ENCODE results near the gene TMC8. TPM values are rescaled to one million over a fixed set of nuclear protein-coding genes. Genes with fewer than 3 reads are reported as not detected.
A peak's percentile ranks its signal among the peaks of the same experiment; 100 is the strongest.

Gene TMC8
- total RNA-seq, 2 donors from 2014 or later = 5.3 to 5.4 TPM

- H3K36me3 ChIP-seq = peaks cover 5% of the 10 kb centered on the region
- peak overlapping the region; percentile 5 for H3K4me3 ChIP-seq
- peak overlapping the region; percentile 92 for H3K27ac ChIP-seq
- no peaks in the 10 kb centered on the region for H3K27me3 ChIP-seq
- no peak for TF ChIP-seq CTCF (IDR thresholded peaks at IDR 0.05)
- intact Hi-C loops (cut with DNase I) = loop anchor here (5.0 kb wide), 1 partner anchor 46 kb away; no protein-coding TSS in a partner anchor
- no peak for DNase-seq
- H3K4me1 ChIP-seq = peaks cover 16% of the 10 kb centered on the region
- H3K9me3 ChIP-seq = no peaks in the 10 kb centered on the region
- peak overlapping the region in 1 of 2 donors; percentile 41 for H3K9ac ChIP-seq (ENCODE audit: low read depth in 2 of 2, low read length in 2 of 2)
Observed at GRCh38 chr17:78125976-78126894, 4.3 kb upstream of the TMC8 start.

- intact Hi-C loops (cut with DNase I) = loop anchor here (5.0 kb wide), 1 partner anchor 45 kb away; no protein-coding TSS in a partner anchor
- Histone ChIP-seq H3K27ac (peak overlapping the region; percentile 92), H3K4me1 (peaks cover 20% of the 10 kb centered on the region), H3K9me3 (no peaks in the 10 kb centered on the region), H3K27me3 (no peaks in the 10 kb centered on the region), H3K9ac (ENCODE audit: low read depth in 2 of 2, low read length in 2 of 2) (peak overlapping the region; percentile 78 to 89), H3K4me3 (peak overlapping the region; percentile 93), H3K36me3 (peaks cover 3% of the 10 kb centered on the region)
- TF ChIP-seq CTCF (IDR thresholded peaks at IDR 0.05) = no peak
- no peak for DNase-seq
Observed at GRCh38 chr17:78126895-78127238, 3.7 kb upstream of the TMC8 start.

DNA sequence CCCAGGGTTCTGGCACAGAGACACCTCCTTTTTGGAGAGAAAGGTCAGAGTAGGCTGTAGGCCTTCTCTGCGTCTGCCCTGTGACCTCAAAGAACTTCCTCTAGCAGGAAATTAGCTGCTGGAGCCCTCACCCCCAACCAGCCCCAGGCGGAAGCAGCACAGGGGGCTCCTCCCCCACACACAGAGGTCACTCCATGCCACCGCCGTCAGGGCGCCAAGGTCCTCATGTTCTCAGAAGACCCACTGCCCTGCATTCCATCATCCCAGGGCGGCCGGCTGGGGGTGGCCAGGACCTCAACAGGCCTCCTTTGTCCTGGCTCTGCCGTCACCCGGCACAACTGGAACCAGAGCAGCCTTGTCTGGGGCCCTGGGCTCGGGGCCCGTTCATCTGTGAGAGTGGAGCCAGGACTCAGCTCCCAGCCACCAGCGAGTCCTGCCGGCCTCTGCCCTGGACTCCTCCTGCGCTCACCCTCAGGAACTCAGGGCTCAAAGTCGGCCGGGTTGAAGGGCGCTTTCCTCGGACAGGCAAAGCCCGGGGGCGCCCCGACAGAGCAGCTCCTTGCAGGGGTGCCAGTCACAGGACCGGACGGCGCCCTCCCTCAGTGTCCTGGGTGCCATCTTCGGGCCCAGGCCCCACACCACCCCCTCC lies 3.2 kb upstream of the TMC8 start:
- Histone ChIP-seq H3K4me1 (peaks cover 25% of the 10 kb centered on the region), H3K4me3 (peak overlapping the region; percentile 93), H3K9ac (ENCODE audit: low read depth in 2 of 2, low read length in 2 of 2) (peak overlapping the region; percentile 78 to 89), H3K27me3 (no peaks in the 10 kb centered on the region), H3K27ac (peak overlapping the region; percentile 92), H3K9me3 (no peaks in the 10 kb centered on the region), H3K36me3 (no peaks in the 10 kb centered on the region)
- TF ChIP-seq CTCF (IDR thresholded peaks at IDR 0.05) = no peak
- peak; percentile 78 for DNase-seq
- intact Hi-C loops (cut with DNase I) = loop anchor here (5.0 kb wide), 1 partner anchor 45 kb away; no protein-coding TSS in a partner anchor

DNA sequence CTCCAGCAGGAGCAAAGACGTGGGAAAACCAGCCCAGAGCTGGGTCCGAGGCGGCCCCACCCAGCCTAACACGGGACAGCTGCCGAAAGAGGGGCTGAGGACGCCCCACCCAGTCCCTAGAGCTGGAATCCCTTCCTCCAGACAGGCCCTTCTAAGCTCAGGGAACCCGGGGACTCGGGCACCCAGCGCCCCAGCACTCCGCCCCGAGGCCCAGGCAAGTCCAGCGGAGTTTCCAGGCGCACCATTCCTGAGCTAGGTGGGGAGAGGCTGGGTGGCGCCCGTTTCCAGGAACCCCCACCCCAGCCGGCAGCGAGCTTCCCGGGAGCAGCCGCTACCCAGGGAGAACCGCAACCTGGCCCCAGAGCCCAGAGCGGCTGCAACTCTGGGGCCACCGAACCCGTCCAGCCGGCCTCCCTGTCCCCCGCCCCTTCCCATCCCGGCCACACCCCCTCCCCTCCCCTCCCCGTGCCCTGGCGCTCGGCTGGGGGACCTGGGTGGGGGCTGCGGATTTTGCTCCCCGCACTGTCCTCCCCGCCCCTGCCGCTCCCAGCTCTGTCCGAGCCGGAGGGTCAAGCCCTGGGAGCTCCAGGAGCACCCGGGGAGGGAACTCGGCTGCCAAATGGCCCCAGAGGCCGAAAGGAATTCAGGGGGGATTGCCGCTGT lies 2.6 kb upstream of the TMC8 start:
- peak; percentile 63 for DNase-seq
- Histone ChIP-seq H3K27ac (peak overlapping the region; percentile 92), H3K27me3 (no peaks in the 10 kb centered on the region), H3K9me3 (no peaks in the 10 kb centered on the region), H3K4me3 (peak overlapping the region; percentile 93), H3K36me3 (no peaks in the 10 kb centered on the region), H3K4me1 (peaks cover 31% of the 10 kb centered on the region), H3K9ac (ENCODE audit: low read depth in 2 of 2, low read length in 2 of 2) (peak overlapping the region; percentile 88 to 89)
- intact Hi-C loops (cut with DNase I) = loop anchor here (5.0 kb wide), 1 partner anchor 44 kb away; no protein-coding TSS in a partner anchor
- TF ChIP-seq CTCF (IDR thresholded peaks at IDR 0.05) = no peak
